Measurements from ENCODE around the gene KLHL22. TPM values are rescaled to one million over a fixed set of nuclear protein-coding genes. Genes with fewer than 3 reads are reported as not detected.
A peak's percentile ranks its signal among the peaks of the same experiment; 100 is the strongest.

KLHL22 gene
- total and polyA plus RNA-seq, 4 donors = 2.0 to 20.3 (median 8.7) TPM

DNA sequence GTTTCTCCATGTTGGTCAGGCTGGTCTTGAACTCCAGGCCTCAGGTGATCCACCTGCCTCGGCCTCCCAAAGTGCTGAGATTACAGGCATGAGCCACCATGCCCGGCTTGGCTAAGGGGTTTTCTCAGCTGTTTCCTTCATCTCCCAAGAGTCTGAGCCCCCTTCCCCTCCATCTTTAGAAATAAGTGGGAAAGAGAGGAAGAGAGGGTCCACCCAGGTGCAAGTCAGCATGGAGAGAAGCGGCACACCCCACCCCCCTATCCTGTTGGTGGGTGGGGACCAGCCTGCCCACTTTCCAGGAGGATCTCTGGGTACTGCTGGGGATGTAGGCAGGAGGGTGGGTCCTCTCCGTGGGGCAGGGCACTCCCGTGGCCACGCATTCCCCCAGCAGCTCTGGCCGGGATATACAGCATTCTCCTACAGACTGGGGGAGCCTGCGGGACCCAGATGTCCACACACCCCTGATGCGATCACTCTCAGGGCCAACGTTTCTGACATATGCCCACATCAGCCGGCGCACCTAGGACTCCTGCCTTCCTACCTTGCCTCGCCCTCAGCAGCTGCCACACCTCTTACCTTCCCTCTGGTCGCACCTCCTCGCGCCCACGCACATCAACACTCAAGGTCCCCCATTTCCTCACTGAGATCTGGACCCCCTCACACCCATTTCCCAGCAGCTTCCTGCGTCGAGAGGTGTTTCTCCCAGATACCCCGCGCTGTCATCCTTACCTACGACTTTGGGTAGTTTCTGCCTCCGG lies 66.9 kb downstream of the KLHL22 start:
- Histone ChIP-seq H3K9me3 (ENCODE audit: control insufficient read depth in 4 of 4, low read length in 3 of 4) (no peaks in the 10 kb centered on the region), H3K4me3 (ENCODE audit: low read depth in 1 of 3, low read length in 3 of 3) (peak overlapping the region in 1 of 3 donors; percentile 41), H3K27ac (ENCODE audit: low read depth in 1 of 2, low read length in 2 of 2) (no peak overlapping the region), H3K36me3 (ENCODE audit: control insufficient read depth in 4 of 4, insufficient read depth in 3 of 4, low read depth in 1 of 4, low read length in 3 of 4) (no peaks in the 10 kb centered on the region), H3K9ac (ENCODE audit: low read depth in 1 of 2, low read length in 2 of 2) (no peak overlapping the region), H3K27me3 (ENCODE audit: control insufficient read depth in 4 of 4, insufficient read depth in 4 of 4, low read length in 3 of 4) (peaks cover 0 to 10% (median 3%) of the 10 kb centered on the region in 4 donors), H3K4me1 (ENCODE audit: control insufficient read depth in 4 of 4, insufficient read depth in 4 of 4, low read length in 3 of 4) (peaks cover 13 to 41% (median 26%) of the 10 kb centered on the region in 4 donors)
- no peak for TF ChIP-seq YY1 (IDR thresholded peaks at IDR 0.05)
- TF ChIP-seq EGR1 (IDR thresholded peaks at IDR 0.05; ENCODE audit: low read depth in 2 of 2) = no peak
- TF ChIP-seq FOXA1 (IDR thresholded peaks at IDR 0.05) = no peak
- no peak for TF ChIP-seq HNF4G (IDR thresholded peaks at IDR 0.05)
- TF ChIP-seq SP1 (IDR thresholded peaks at IDR 0.05) = no peak
- TF ChIP-seq, protein P1, sequence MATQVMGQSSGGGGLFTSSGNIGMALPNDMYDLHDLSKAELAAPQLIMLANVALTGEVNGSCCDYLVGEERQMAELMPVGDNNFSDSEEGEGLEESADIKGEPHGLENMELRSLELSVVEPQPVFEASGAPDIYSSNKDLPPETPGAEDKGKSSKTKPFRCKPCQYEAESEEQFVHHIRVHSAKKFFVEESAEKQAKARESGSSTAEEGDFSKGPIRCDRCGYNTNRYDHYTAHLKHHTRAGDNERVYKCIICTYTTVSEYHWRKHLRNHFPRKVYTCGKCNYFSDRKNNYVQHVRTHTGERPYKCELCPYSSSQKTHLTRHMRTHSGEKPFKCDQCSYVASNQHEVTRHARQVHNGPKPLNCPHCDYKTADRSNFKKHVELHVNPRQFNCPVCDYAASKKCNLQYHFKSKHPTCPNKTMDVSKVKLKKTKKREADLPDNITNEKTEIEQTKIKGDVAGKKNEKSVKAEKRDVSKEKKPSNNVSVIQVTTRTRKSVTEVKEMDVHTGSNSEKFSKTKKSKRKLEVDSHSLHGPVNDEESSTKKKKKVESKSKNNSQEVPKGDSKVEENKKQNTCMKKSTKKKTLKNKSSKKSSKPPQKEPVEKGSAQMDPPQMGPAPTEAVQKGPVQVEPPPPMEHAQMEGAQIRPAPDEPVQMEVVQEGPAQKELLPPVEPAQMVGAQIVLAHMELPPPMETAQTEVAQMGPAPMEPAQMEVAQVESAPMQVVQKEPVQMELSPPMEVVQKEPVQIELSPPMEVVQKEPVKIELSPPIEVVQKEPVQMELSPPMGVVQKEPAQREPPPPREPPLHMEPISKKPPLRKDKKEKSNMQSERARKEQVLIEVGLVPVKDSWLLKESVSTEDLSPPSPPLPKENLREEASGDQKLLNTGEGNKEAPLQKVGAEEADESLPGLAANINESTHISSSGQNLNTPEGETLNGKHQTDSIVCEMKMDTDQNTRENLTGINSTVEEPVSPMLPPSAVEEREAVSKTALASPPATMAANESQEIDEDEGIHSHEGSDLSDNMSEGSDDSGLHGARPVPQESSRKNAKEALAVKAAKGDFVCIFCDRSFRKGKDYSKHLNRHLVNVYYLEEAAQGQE (IDR thresholded peaks at IDR 0.05) = no peak
- TF ChIP-seq RXRA (IDR thresholded peaks at IDR 0.05) = no peak
- TF ChIP-seq FOXA2 (IDR thresholded peaks at IDR 0.05) = no peak
- WGBS = 73% methylated on average over 23 of the region's 23 CpGs
- DNase-seq (ENCODE audit: low spot score) = no peak

DNA sequence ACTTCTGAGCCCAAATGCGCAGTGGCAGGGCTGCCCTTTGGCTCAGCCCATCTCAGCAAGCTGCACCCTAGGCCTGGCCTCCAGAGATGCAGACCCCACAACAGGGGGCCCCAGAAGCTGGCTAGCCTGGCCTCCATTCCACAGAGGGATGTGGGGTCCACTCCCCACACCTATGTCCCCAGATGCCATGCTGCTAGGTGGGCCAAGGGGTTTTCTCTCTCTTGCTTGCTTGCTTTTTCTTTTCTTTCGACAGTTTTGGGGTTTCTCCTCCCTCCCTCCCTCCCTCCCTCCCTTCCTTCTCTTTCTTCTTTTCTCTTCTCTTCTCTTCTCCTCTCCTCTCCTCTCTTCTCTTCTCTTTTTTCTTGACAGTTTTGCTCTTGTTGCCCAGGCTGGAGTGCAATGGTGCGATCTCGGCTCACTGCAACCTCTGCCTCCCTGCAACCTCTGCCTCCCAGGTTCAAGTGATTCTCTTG lies 67.6 kb downstream of the KLHL22 start:
- no peak for TF ChIP-seq TAF1 (conservative IDR thresholded peaks at IDR 0.05)
- no peak for TF ChIP-seq RAD21 (IDR thresholded peaks at IDR 0.05)
- no peak for TF ChIP-seq SP1 (IDR thresholded peaks at IDR 0.05)
- TF ChIP-seq, protein P2, sequence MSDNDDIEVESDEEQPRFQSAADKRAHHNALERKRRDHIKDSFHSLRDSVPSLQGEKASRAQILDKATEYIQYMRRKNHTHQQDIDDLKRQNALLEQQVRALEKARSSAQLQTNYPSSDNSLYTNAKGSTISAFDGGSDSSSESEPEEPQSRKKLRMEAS (IDR thresholded peaks at IDR 0.05) = no peak
- TF ChIP-seq, protein P3, sequence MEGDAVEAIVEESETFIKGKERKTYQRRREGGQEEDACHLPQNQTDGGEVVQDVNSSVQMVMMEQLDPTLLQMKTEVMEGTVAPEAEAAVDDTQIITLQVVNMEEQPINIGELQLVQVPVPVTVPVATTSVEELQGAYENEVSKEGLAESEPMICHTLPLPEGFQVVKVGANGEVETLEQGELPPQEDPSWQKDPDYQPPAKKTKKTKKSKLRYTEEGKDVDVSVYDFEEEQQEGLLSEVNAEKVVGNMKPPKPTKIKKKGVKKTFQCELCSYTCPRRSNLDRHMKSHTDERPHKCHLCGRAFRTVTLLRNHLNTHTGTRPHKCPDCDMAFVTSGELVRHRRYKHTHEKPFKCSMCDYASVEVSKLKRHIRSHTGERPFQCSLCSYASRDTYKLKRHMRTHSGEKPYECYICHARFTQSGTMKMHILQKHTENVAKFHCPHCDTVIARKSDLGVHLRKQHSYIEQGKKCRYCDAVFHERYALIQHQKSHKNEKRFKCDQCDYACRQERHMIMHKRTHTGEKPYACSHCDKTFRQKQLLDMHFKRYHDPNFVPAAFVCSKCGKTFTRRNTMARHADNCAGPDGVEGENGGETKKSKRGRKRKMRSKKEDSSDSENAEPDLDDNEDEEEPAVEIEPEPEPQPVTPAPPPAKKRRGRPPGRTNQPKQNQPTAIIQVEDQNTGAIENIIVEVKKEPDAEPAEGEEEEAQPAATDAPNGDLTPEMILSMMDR (IDR thresholded peaks at IDR 0.05; ENCODE audit: low read depth, low read length, missing input control) = no peak
- TF ChIP-seq, protein P1 (IDR thresholded peaks at IDR 0.05) = no peak
- TF ChIP-seq, protein P4, sequence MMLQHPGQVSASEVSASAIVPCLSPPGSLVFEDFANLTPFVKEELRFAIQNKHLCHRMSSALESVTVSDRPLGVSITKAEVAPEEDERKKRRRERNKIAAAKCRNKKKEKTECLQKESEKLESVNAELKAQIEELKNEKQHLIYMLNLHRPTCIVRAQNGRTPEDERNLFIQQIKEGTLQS (IDR thresholded peaks at IDR 0.05) = no peak
- no peak for TF ChIP-seq EGR1 (IDR thresholded peaks at IDR 0.05; ENCODE audit: low read depth in 2 of 2)
- TF ChIP-seq, protein P5, sequence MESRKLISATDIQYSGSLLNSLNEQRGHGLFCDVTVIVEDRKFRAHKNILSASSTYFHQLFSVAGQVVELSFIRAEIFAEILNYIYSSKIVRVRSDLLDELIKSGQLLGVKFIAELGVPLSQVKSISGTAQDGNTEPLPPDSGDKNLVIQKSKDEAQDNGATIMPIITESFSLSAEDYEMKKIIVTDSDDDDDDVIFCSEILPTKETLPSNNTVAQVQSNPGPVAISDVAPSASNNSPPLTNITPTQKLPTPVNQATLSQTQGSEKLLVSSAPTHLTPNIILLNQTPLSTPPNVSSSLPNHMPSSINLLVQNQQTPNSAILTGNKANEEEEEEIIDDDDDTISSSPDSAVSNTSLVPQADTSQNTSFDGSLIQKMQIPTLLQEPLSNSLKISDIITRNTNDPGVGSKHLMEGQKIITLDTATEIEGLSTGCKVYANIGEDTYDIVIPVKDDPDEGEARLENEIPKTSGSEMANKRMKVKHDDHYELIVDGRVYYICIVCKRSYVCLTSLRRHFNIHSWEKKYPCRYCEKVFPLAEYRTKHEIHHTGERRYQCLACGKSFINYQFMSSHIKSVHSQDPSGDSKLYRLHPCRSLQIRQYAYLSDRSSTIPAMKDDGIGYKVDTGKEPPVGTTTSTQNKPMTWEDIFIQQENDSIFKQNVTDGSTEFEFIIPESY (IDR thresholded peaks at IDR 0.05) = no peak
- TF ChIP-seq HNF4A (conservative IDR thresholded peaks at IDR 0.05) = no peak
- TF ChIP-seq YY1 (IDR thresholded peaks at IDR 0.05) = no peak
- no peak for TF ChIP-seq GABPA (IDR thresholded peaks at IDR 0.05 in 1 of 2, conservative IDR thresholded peaks at IDR 0.05 in 1 of 2)
- TF ChIP-seq HNF4G (IDR thresholded peaks at IDR 0.05) = no peak
- no peak for TF ChIP-seq FOXA2 (IDR thresholded peaks at IDR 0.05)
- TF ChIP-seq RXRA (IDR thresholded peaks at IDR 0.05) = no peak
- TF ChIP-seq JUND (IDR thresholded peaks at IDR 0.05) = no peak
- TF ChIP-seq FOXA1 (IDR thresholded peaks at IDR 0.05) = no peak
- TF ChIP-seq NR2F2 (IDR thresholded peaks at IDR 0.05) = no peak
- H3K27me3 ChIP-seq (ENCODE audit: control insufficient read depth in 4 of 4, insufficient read depth in 4 of 4, low read length in 3 of 4) = peaks cover 0 to 10% (median 3%) of the 10 kb centered on the region in 4 donors
- H3K36me3 ChIP-seq (ENCODE audit: control insufficient read depth in 4 of 4, insufficient read depth in 3 of 4, low read depth in 1 of 4, low read length in 3 of 4) = no peaks in the 10 kb centered on the region
- H3K9me3 ChIP-seq (ENCODE audit: control insufficient read depth in 4 of 4, low read length in 3 of 4) = no peaks in the 10 kb centered on the region
- no peak overlapping the region for H3K9ac ChIP-seq (ENCODE audit: low read depth in 1 of 2, low read length in 2 of 2)
- peaks cover 18 to 48% (median 29%) of the 10 kb centered on the region in 4 donors for H3K4me1 ChIP-seq (ENCODE audit: control insufficient read depth in 4 of 4, insufficient read depth in 4 of 4, low read length in 3 of 4)
- no peak for DNase-seq (ENCODE audit: low spot score)
- WGBS = 93% methylated on average over 4 of the region's 4 CpGs
- H3K27ac ChIP-seq (ENCODE audit: low read depth in 1 of 2, low read length in 2 of 2) = no peak overlapping the region
- no peak overlapping the region for H3K4me3 ChIP-seq (ENCODE audit: low read depth in 1 of 3, low read length in 3 of 3)

Data from liver (tissue), 9 donors.